NCI-H146 treated with DMSO at 0.1 percent for 48 hours (cell line): ENCODE data around the gene ARPIN.
"Not testable (repeated sequence)": the region's sequence is repeated elsewhere in the genome, so short reads cannot be mapped to it uniquely, and the experiment has no call there.

Experiments used
- DNase-seq: peaks from one replicate; lab custom pipeline; 2025; ENCODE audit not compliant: unreplicated experiment; lab: John Stamatoyannopoulos, UW

The ARPIN gene

GRCh38 chr15:89878323-89878722 lies 34.4 kb downstream of the ARPIN start:
- DNase-seq = no peak

- DNase-seq = no peak
These were observed 35.7 kb downstream of the ARPIN start for GRCh38 chr15:89877083-89877425.

- no peak for DNase-seq
These were observed 36.2 kb downstream of the ARPIN start for GRCh38 chr15:89876396-89877082.

- no peak for DNase-seq
These were observed 37.0 kb downstream of the ARPIN start for GRCh38 chr15:89875741-89876140.

GRCh38 chr15:89874926-89875564 lies 37.7 kb downstream of the ARPIN start:
- peak; percentile 18 for DNase-seq

GRCh38 chr15:89870688-89871288 lies 42.0 kb downstream of the ARPIN start:
- DNase-seq = no peak

GRCh38 chr15:89870006-89870405 lies 42.7 kb downstream of the ARPIN start:
- no peak for DNase-seq

GRCh38 chr15:89869490-89869889 lies 43.3 kb downstream of the ARPIN start:
- not testable (repeated sequence) for DNase-seq

- DNase-seq = no peak
These were observed 47.6 kb downstream of the ARPIN start for GRCh38 chr15:89864958-89865739.

- DNase-seq = no peak
These were observed 48.8 kb downstream of the ARPIN start for GRCh38 chr15:89863918-89864317.

- DNase-seq = no peak
These were observed 51.9 kb downstream of the ARPIN start for GRCh38 chr15:89860891-89861290.

GRCh38 chr15:89860431-89860830 lies 52.3 kb downstream of the ARPIN start:
- DNase-seq = no peak

- DNase-seq = no peak
These were observed 53.9 kb downstream of the ARPIN start for GRCh38 chr15:89858661-89859458.

- no peak for DNase-seq
These were observed 55.1 kb downstream of the ARPIN start for GRCh38 chr15:89857673-89858072.

- DNase-seq = no peak
These were observed 56.8 kb downstream of the ARPIN start for GRCh38 chr15:89855948-89856347.

- not testable (repeated sequence) for DNase-seq
These were observed 57.9 kb downstream of the ARPIN start for GRCh38 chr15:89854863-89855262.

GRCh38 chr15:89852342-89852995 lies 60.3 kb downstream of the ARPIN start:
- no peak for DNase-seq

- no peak for DNase-seq
These were observed 60.9 kb downstream of the ARPIN start for GRCh38 chr15:89851673-89852341.

- no peak for DNase-seq
These were observed 63.8 kb downstream of the ARPIN start for GRCh38 chr15:89848970-89849292.

- DNase-seq = no peak
These were observed 65.7 kb downstream of the ARPIN start for GRCh38 chr15:89847101-89847500.
